PC-9 (cell line): Measurements from ENCODE around the gene ATP8B3. TPM values are rescaled to one million over a fixed set of nuclear protein-coding genes. Genes with fewer than 3 reads are reported as not detected.

Experiments used
- BruUV-seq: library from RNA; stranded (reverse); fragments of 400-500 nt; replicated peaks from 2 replicates; lab custom pipeline; 2021; lab: Mats Ljungman, UMichigan
- CTCF ChIA-PET: fragments of 300-600 bp; sonication (Branson Sonifier 250); formaldehyde crosslinking; loops from one replicate; lab custom pipeline; 2022; ENCODE audit warnings: antibody characterized with exemption; lab: Charles Lee
- POLR2A ChIA-PET: fragments of 300-600 bp; sonication (Branson Sonifier 250); formaldehyde crosslinking; loops from one replicate; lab custom pipeline; 2022; ENCODE audit warnings: antibody characterized with exemption; ENCODE audit not compliant: unreplicated experiment; lab: Charles Lee
- DNase-seq, 2 experiments: peaks; one replicate each; pipeline versions ENCODE4 v3.0.0 to v3.0.0-alpha.2; 2015 to 2022; ENCODE audit warnings: mixed read lengths in 1 of 2
- H2AFZ ChIP-seq: fragments of 200-600 bp; sonication (generic); 2 replicates; pipeline ENCODE4 v1.8.1; 2017; ENCODE audit warnings: antibody characterized with exemption
- H3F3A ChIP-seq: fragments of 200-600 bp; sonication (generic); 2 replicates; pipeline ENCODE4 v1.8.1; 2017; ENCODE audit warnings: antibody characterized with exemption, mild to moderate bottlenecking, low read depth; ENCODE audit not compliant: insufficient read depth
- H3K27ac ChIP-seq: fragments of 200-600 bp; sonication (generic); 2 replicates; pipeline ENCODE4 v1.6.1; 2016; ENCODE audit warnings: mixed run types
- H3K27me3 ChIP-seq: fragments of 200-600 bp; sonication (generic); 2 replicates; pipeline ENCODE4 v1.6.1; 2016; ENCODE audit warnings: low read depth, mixed run types; ENCODE audit not compliant: insufficient read depth
- H3K36me3 ChIP-seq: fragments of 200-600 bp; sonication (generic); 2 replicates; pipeline ENCODE4 v1.6.1; 2016; ENCODE audit warnings: low read depth, mixed run types
- H3K4me1 ChIP-seq: fragments of 200-600 bp; sonication (generic); replicated peaks from 2 replicates; pipeline ENCODE4 v1.6.1; 2016; ENCODE audit warnings: mixed run types; ENCODE audit not compliant: insufficient read depth
- H3K4me2 ChIP-seq: fragments of 200-600 bp; sonication (generic); 2 replicates; pipeline ENCODE4 v1.6.1; 2017; ENCODE audit warnings: mixed run types
- H3K4me3 ChIP-seq: fragments of 200-600 bp; sonication (generic); 2 replicates; pipeline ENCODE4 v1.6.1; 2016; ENCODE audit warnings: mixed run types
- H3K79me2 ChIP-seq: fragments of 200-600 bp; sonication (generic); 2 replicates; pipeline ENCODE4 v1.6.1; 2017; ENCODE audit warnings: low read depth, mixed run types
- H3K9me2 ChIP-seq: fragments of 200-600 bp; sonication (generic); 2 replicates; pipeline ENCODE4 v1.8.1; 2017; ENCODE audit warnings: mild to moderate bottlenecking; ENCODE audit not compliant: insufficient read depth
- H3K9me3 ChIP-seq: fragments of 200-600 bp; sonication (generic); 2 replicates; pipeline ENCODE4 v1.8.1; 2016; ENCODE audit warnings: low read depth; ENCODE audit not compliant: insufficient read depth
- H4K20me1 ChIP-seq: fragments of 200-600 bp; sonication (generic); 2 replicates; pipeline ENCODE4 v1.8.1; 2017; ENCODE audit not compliant: insufficient read depth
- EZH2 ChIP-seq: fragments of 200-600 bp; sonication (generic); IDR thresholded peaks from 2 replicates; pipeline ENCODE4 v1.8.0; 2017; ENCODE audit warnings: antibody characterized with exemption, low read depth
- intact Hi-C: fragments of 100-400 bp; cut with micrococcal nuclease; formaldehyde crosslinking; loops from one replicate; pipeline ENCODE4 v1.10.0; 2022; ENCODE audit not compliant: unreplicated experiment
- total RNA-seq: library from RNA; stranded (reverse); gene quantifications from 2 replicates; pipeline ENCODE4 v1.2.3, GENCODE V29; 2021
- TF ChIP-seq, protein P1 (sequence below): fragments of 200-600 bp; sonication (generic); conservative IDR thresholded peaks from 2 replicates; pipeline ENCODE4 v1.6.1; 2017; ENCODE audit warnings: mixed run types, antibody characterized with exemption, mild to moderate bottlenecking, moderate library complexity

Gene ATP8B3
- total RNA-seq, 1 experiment from 2014 or later = 8.3 TPM

DNA sequence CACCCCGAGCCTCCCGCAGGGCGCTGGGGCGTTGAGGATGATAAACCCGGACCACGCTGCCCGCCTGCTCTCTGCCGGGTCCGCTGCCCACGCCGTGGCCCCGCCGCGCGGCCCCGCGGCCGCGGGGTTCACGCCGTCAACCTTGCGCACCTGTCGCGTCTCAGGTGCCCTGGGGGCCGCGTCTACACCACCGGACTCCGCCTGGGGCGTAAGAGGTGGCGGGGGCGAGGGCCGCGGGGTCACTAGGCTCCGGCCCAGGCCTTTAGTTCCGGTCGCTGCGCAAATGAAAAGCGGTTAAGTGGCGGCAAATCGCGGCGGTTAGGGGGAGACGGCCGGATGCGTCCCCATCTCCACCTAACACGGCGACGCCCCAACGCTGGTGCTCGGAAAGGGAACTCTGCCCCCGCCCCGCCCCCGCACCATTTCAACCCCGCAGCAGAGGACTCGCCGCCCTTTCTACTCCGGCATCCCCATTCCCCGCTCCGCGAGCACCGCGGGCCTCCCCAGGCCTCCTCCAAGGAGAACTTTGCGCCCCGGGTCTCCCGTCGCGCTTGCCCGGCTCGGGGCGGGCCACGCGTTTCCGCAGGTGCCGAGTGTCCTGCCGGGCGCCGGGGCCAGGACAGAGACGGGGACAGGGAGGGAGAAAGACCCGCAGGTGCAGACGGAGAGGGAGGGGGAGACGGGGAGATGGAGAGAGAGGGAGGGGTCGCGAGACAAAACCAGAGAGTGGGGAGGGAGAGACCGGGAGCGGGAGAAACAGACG, 54.4 kb downstream of the ATP8B3 start:
- no peaks in the 10 kb centered on the region for H3K79me2 ChIP-seq
- CTCF ChIA-PET = no interaction called here
- H3F3A ChIP-seq = no peaks in the 10 kb centered on the region
- no peaks in the 10 kb centered on the region for H4K20me1 ChIP-seq
- intact Hi-C loops = no loop called here
- DNase-seq = no peak
- no peak overlapping the region for H3K4me3 ChIP-seq
- H3K27ac ChIP-seq = no peak overlapping the region
- H3K9me3 ChIP-seq = no peaks in the 10 kb centered on the region
- no peaks in the 10 kb centered on the region for H3K4me1 ChIP-seq
- no peak overlapping the region for H3K4me2 ChIP-seq
- H2AFZ ChIP-seq = no peak overlapping the region
- no TSS peak for BruUV-seq
- H3K27me3 ChIP-seq = peaks cover 3% of the 10 kb centered on the region; the same call in 1 of the 2 replicates
- POLR2A ChIA-PET = no interaction called here
- H3K36me3 ChIP-seq = no peaks in the 10 kb centered on the region
- no peaks in the 10 kb centered on the region for H3K9me2 ChIP-seq
- TF ChIP-seq, protein P1, sequence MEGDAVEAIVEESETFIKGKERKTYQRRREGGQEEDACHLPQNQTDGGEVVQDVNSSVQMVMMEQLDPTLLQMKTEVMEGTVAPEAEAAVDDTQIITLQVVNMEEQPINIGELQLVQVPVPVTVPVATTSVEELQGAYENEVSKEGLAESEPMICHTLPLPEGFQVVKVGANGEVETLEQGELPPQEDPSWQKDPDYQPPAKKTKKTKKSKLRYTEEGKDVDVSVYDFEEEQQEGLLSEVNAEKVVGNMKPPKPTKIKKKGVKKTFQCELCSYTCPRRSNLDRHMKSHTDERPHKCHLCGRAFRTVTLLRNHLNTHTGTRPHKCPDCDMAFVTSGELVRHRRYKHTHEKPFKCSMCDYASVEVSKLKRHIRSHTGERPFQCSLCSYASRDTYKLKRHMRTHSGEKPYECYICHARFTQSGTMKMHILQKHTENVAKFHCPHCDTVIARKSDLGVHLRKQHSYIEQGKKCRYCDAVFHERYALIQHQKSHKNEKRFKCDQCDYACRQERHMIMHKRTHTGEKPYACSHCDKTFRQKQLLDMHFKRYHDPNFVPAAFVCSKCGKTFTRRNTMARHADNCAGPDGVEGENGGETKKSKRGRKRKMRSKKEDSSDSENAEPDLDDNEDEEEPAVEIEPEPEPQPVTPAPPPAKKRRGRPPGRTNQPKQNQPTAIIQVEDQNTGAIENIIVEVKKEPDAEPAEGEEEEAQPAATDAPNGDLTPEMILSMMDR = no peak
- no peak for TF ChIP-seq EZH2

DNA sequence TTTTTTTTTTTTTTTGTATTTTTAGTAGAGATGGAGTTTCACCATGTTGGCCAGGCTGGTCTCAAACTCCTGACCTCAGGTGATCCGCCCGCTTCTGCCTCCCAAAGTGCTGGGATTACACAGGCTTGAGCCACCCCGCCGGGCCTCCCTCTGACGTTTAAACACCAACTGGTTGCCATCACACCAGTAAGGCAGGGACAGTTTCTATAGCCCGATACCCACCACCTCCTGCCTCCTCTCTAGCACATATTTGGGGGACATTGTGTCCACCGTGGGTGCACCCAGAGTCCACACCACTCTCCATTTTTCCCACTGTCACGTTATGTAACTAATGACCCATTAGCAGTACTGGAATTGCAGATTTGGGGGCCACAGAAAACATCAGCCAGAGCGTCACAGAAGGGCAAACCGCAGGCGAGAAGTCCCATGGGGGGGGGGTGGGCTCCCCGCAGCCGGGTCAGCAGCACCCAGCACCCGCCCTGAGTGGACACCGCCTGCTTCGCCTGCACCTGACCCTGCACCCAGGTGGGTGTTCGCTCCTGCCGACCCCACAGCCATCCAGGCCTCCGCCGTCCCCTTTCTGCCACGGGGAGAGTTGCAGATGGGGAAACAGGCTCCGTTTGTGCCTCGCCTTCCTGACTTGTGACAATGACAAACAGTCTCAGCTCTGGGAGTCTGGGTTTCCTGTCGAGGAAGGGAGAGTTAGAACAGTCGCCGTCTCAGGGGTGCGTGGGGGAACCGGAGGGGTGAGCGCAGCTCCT, 55.2 kb downstream of the ATP8B3 start:
- no peak overlapping the region for H3K4me2 ChIP-seq
- H2AFZ ChIP-seq = no peak overlapping the region
- H3K9me2 ChIP-seq = no peaks in the 10 kb centered on the region
- POLR2A ChIA-PET = no interaction called here
- H3F3A ChIP-seq = no peaks in the 10 kb centered on the region
- H4K20me1 ChIP-seq = no peaks in the 10 kb centered on the region
- no peaks in the 10 kb centered on the region for H3K4me1 ChIP-seq
- no TSS peak for BruUV-seq
- H3K27me3 ChIP-seq = peaks cover 3% of the 10 kb centered on the region; the same call in 1 of the 2 replicates
- no peaks in the 10 kb centered on the region for H3K36me3 ChIP-seq
- intact Hi-C loops = no loop called here
- H3K4me3 ChIP-seq = no peak overlapping the region
- H3K79me2 ChIP-seq = no peaks in the 10 kb centered on the region
- H3K9me3 ChIP-seq = no peaks in the 10 kb centered on the region
- CTCF ChIA-PET = no interaction called here
- DNase-seq = no peak
- TF ChIP-seq, protein P1 = no peak
- TF ChIP-seq EZH2 = no peak
- H3K27ac ChIP-seq = no peak overlapping the region

DNA sequence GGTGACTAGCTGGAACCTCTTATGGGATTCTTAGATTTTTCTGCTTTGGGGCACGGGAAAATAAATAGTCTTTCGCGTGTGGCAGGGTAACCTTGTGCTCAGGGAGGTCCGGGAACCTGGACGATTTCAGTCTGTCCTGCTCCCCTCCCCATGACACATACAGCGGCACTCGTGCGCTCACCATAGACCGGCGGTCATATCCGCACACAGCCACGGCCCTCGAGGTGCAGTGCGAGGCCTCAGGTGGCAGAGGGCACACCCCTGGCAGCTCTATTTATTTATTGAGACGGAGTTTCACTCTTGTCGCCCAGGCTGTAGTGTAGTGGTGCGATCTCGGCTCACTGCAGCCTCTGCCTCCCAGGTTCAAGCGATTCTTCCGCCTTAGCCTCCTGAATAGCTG, 55.8 kb downstream of the ATP8B3 start:
- DNase-seq = no peak
- Histone ChIP-seq H3K4me3 (no peak overlapping the region), H3K4me1 (no peaks in the 10 kb centered on the region), H3K9me2 (no peaks in the 10 kb centered on the region), H3K27me3 (peaks cover 3% of the 10 kb centered on the region; the same call in 1 of the 2 replicates), H3K79me2 (no peaks in the 10 kb centered on the region), H2AFZ (no peak overlapping the region), H3K36me3 (no peaks in the 10 kb centered on the region), H4K20me1 (no peaks in the 10 kb centered on the region), H3F3A (no peaks in the 10 kb centered on the region), H3K27ac (no peak overlapping the region), H3K4me2 (peak overlapping the region; percentile 66; the same call in 1 of the 2 replicates), H3K9me3 (no peaks in the 10 kb centered on the region)
- no TSS peak for BruUV-seq
- intact Hi-C loops = no loop called here
- TF ChIP-seq, protein P1 = no peak
- no peak for TF ChIP-seq EZH2
- ChIA-PET POLR2A (no interaction called here), CTCF (no interaction called here)
